ENCODE measurements around the gene ST8SIA2. TPM values are rescaled to one million over a fixed set of nuclear protein-coding genes. Genes with fewer than 3 reads are reported as not detected.

The ST8SIA2 gene
- total and polyA plus RNA-seq, 4 donors: not detected

DNA sequence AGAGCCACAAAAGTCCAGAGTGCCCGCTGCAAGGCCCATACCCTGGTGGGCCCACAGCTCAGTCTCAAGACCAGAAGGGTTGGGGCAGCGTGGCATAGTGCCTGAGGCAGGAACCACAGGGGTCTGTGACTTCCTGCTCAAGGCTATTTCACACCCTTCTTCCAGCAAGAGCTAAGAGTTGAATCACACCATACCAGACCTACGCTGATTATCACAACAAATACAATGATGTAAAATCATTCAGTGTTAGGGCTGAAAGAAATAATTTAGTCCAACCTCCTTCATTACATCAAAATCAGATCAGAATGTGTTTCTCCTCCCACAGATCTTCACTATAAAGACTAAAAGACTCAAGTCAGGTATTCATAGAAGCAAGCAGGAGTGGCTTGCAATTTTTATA, 27.8 kb upstream of the ST8SIA2 start:
- 60% methylated on average over 3 of the region's 3 CpGs for WGBS
- Histone ChIP-seq H3K4me3 (ENCODE audit: low read depth in 1 of 3, low read length in 3 of 3) (no peak overlapping the region), H3K4me1 (ENCODE audit: control insufficient read depth in 4 of 4, insufficient read depth in 4 of 4, low read length in 3 of 4) (no peaks in the 10 kb centered on the region), H3K9me3 (ENCODE audit: control insufficient read depth in 4 of 4, low read length in 3 of 4) (peaks cover 0 to 3% (median 0%) of the 10 kb centered on the region in 4 donors), H3K27ac (ENCODE audit: low read depth in 1 of 2, low read length in 2 of 2) (no peak overlapping the region), H3K9ac (ENCODE audit: low read depth in 1 of 2, low read length in 2 of 2) (no peak overlapping the region), H3K36me3 (ENCODE audit: control insufficient read depth in 4 of 4, insufficient read depth in 3 of 4, low read depth in 1 of 4, low read length in 3 of 4) (no peaks in the 10 kb centered on the region), H3K27me3 (ENCODE audit: control insufficient read depth in 4 of 4, insufficient read depth in 4 of 4, low read length in 3 of 4) (peaks cover 0 to 3% (median 0%) of the 10 kb centered on the region in 4 donors)
- DNase-seq (ENCODE audit: low spot score): no peak
- TF ChIP-seq HNF4G (IDR thresholded peaks at IDR 0.05): no peak
- no peak for TF ChIP-seq EGR1 (IDR thresholded peaks at IDR 0.05; ENCODE audit: low read depth in 2 of 2)
- no peak for TF ChIP-seq HNF4A (conservative IDR thresholded peaks at IDR 0.05)
- no peak for TF ChIP-seq GABPA (IDR thresholded peaks at IDR 0.05 in 1 of 2, conservative IDR thresholded peaks at IDR 0.05 in 1 of 2)
- TF ChIP-seq SP1 (IDR thresholded peaks at IDR 0.05): no peak
- TF ChIP-seq YY1 (IDR thresholded peaks at IDR 0.05): no peak
- TF ChIP-seq RXRA (IDR thresholded peaks at IDR 0.05): no peak
- TF ChIP-seq, protein P1, sequence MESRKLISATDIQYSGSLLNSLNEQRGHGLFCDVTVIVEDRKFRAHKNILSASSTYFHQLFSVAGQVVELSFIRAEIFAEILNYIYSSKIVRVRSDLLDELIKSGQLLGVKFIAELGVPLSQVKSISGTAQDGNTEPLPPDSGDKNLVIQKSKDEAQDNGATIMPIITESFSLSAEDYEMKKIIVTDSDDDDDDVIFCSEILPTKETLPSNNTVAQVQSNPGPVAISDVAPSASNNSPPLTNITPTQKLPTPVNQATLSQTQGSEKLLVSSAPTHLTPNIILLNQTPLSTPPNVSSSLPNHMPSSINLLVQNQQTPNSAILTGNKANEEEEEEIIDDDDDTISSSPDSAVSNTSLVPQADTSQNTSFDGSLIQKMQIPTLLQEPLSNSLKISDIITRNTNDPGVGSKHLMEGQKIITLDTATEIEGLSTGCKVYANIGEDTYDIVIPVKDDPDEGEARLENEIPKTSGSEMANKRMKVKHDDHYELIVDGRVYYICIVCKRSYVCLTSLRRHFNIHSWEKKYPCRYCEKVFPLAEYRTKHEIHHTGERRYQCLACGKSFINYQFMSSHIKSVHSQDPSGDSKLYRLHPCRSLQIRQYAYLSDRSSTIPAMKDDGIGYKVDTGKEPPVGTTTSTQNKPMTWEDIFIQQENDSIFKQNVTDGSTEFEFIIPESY (IDR thresholded peaks at IDR 0.05): no peak
- TF ChIP-seq NR2F2 (IDR thresholded peaks at IDR 0.05): no peak
- TF ChIP-seq, protein P2, sequence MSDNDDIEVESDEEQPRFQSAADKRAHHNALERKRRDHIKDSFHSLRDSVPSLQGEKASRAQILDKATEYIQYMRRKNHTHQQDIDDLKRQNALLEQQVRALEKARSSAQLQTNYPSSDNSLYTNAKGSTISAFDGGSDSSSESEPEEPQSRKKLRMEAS (IDR thresholded peaks at IDR 0.05): no peak
- TF ChIP-seq, protein P3, sequence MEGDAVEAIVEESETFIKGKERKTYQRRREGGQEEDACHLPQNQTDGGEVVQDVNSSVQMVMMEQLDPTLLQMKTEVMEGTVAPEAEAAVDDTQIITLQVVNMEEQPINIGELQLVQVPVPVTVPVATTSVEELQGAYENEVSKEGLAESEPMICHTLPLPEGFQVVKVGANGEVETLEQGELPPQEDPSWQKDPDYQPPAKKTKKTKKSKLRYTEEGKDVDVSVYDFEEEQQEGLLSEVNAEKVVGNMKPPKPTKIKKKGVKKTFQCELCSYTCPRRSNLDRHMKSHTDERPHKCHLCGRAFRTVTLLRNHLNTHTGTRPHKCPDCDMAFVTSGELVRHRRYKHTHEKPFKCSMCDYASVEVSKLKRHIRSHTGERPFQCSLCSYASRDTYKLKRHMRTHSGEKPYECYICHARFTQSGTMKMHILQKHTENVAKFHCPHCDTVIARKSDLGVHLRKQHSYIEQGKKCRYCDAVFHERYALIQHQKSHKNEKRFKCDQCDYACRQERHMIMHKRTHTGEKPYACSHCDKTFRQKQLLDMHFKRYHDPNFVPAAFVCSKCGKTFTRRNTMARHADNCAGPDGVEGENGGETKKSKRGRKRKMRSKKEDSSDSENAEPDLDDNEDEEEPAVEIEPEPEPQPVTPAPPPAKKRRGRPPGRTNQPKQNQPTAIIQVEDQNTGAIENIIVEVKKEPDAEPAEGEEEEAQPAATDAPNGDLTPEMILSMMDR (IDR thresholded peaks at IDR 0.05; ENCODE audit: low read depth, low read length, missing input control): no peak
- TF ChIP-seq FOXA2 (IDR thresholded peaks at IDR 0.05): no peak
- TF ChIP-seq RAD21 (IDR thresholded peaks at IDR 0.05): no peak
- no peak for TF ChIP-seq TAF1 (conservative IDR thresholded peaks at IDR 0.05)
- TF ChIP-seq, protein P4, sequence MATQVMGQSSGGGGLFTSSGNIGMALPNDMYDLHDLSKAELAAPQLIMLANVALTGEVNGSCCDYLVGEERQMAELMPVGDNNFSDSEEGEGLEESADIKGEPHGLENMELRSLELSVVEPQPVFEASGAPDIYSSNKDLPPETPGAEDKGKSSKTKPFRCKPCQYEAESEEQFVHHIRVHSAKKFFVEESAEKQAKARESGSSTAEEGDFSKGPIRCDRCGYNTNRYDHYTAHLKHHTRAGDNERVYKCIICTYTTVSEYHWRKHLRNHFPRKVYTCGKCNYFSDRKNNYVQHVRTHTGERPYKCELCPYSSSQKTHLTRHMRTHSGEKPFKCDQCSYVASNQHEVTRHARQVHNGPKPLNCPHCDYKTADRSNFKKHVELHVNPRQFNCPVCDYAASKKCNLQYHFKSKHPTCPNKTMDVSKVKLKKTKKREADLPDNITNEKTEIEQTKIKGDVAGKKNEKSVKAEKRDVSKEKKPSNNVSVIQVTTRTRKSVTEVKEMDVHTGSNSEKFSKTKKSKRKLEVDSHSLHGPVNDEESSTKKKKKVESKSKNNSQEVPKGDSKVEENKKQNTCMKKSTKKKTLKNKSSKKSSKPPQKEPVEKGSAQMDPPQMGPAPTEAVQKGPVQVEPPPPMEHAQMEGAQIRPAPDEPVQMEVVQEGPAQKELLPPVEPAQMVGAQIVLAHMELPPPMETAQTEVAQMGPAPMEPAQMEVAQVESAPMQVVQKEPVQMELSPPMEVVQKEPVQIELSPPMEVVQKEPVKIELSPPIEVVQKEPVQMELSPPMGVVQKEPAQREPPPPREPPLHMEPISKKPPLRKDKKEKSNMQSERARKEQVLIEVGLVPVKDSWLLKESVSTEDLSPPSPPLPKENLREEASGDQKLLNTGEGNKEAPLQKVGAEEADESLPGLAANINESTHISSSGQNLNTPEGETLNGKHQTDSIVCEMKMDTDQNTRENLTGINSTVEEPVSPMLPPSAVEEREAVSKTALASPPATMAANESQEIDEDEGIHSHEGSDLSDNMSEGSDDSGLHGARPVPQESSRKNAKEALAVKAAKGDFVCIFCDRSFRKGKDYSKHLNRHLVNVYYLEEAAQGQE (IDR thresholded peaks at IDR 0.05): no peak
- TF ChIP-seq, protein P5, sequence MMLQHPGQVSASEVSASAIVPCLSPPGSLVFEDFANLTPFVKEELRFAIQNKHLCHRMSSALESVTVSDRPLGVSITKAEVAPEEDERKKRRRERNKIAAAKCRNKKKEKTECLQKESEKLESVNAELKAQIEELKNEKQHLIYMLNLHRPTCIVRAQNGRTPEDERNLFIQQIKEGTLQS (IDR thresholded peaks at IDR 0.05): no peak
- no peak for TF ChIP-seq FOXA1 (IDR thresholded peaks at IDR 0.05)
- TF ChIP-seq JUND (IDR thresholded peaks at IDR 0.05): no peak
